Hippocampal formation (tissue), 2 donors: ENCODE results near the gene TACC3.

Experiments
- DNase-seq, 2 donors: peaks; one replicate each; lab custom pipeline; 2025; lab: John Stamatoyannopoulos, UW

TACC3 gene

GRCh38 chr4:1793940-1794808, 72.9 kb downstream of the TACC3 start:
- DNase-seq: no peak
